Measurements from ENCODE around the gene SHH. TPM values are rescaled to one million over a fixed set of nuclear protein-coding genes. Genes with fewer than 3 reads are reported as not detected.

SHH gene
- total and polyA plus RNA-seq, 2 donors (not counting 3 experiments of a cell fraction or from before 2014, with no cell fraction given) = not detected

DNA sequence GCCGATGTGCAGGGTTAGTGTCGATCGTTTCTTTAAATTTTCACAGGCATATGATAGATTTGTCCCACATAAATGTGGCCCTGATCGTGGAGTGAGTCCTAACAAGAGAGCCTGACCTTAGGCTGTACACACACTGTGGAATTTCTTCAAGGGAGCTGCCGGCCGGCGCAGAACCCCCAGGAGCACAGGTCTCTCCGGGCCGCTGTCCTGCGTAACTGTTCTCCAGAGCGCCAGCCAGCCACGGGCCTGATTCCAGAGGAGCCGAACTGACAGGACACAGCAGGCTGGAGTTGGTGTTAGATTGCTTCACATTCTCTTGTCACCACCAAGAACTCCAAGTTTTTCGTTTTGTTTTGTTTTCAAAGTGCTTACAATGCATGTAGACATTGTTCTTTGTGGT is 37.3 kb downstream of the SHH start:
- Histone ChIP-seq H3K4me3 (replicated peaks in 1 of 3; ENCODE audit: insufficient read depth in 1 of 3, low read depth in 1 of 3, low read length in 3 of 3) (no peak overlapping the region), H3K4me1 (ENCODE audit: control insufficient read depth, extremely low read depth, insufficient read depth, low read length) (no peaks in the 10 kb centered on the region), H3K9ac (replicated peaks; ENCODE audit: extremely low read depth, insufficient read depth, low read length) (no peak overlapping the region), H3K79me2 (ENCODE audit: control insufficient read depth, insufficient read depth, low read length) (no peaks in the 10 kb centered on the region), H4K20me1 (replicated peaks; ENCODE audit: control insufficient read depth, extremely low read depth, insufficient read depth, low read length) (no peaks in the 10 kb centered on the region), H3K9me1 (replicated peaks; ENCODE audit: control insufficient read depth, extremely low read depth, insufficient read depth, low read length) (no peaks in the 10 kb centered on the region), H3K9me3 (replicated peaks; ENCODE audit: control insufficient read depth, insufficient read depth, low read length) (no peaks in the 10 kb centered on the region), H3K27me3 (ENCODE audit: control insufficient read depth in 2 of 2, insufficient read depth in 2 of 2, low read length in 2 of 2) (no peaks in the 10 kb centered on the region), H2AFZ (ENCODE audit: low read depth, low read length) (no peak overlapping the region), H3K4me2 (ENCODE audit: insufficient read depth, low read length) (no peak overlapping the region), H3K36me3 (ENCODE audit: control insufficient read depth in 2 of 2, extremely low read depth in 1 of 2, insufficient read depth in 2 of 2, low read length in 2 of 2) (peaks cover 5 to 17% of the 10 kb centered on the region in 2 experiments), H3K27ac (ENCODE audit: insufficient read depth, low read depth, low read length) (no peak overlapping the region)
- BruUV-seq (replicated peaks) = no TSS peak
- dilution Hi-C loops (cut with MboI; ENCODE audit: extremely low pct_ligation_motif_present, low sequenced_read_pairs) = no loop called here
- POLR2A ChIA-PET = no interaction called here
- DNase-seq (ENCODE audit: low read depth, low spot score) (no peak), FAIRE-seq (no peak)
- intact Hi-C loops (cut with micrococcal nuclease) = no loop called here
- CTCF ChIA-PET = interaction anchor here (1.7 to 9.8 kb wide), 2 partner anchors 176 to 177 kb away, joined by 7 to 323 read pairs; no protein-coding TSS in a partner anchor
- TF ChIP-seq POLR2A (IDR thresholded peaks at IDR 0.05; ENCODE audit: low read depth, low read length) (no peak), GATA2 (IDR thresholded peaks at IDR 0.05; ENCODE audit: insufficient read depth, insufficient read length, low read depth, low read length) (no peak)

DNA sequence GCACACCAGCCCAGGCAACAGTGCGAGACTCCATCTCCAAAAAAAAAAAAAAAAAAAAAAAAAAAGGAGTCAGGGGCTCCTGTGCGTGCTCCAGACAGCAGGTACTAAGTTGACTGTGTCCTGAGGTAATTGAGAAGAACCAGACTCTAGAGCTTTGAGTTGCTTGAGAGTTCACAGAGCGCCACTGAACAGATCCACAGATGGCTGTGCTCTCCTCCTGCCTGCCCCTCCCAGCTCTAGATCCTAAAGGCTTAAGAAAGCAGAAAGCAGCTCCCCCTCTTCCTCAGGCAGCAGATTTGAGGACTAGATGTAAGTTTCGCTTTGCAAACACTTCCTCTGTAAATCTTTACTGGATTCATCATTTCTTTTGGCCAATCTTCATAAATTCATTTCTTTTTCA is 38.7 kb downstream of the SHH start:
- Histone ChIP-seq H3K4me1 (ENCODE audit: control insufficient read depth, extremely low read depth, insufficient read depth, low read length) (no peaks in the 10 kb centered on the region), H3K4me3 (replicated peaks in 1 of 3; ENCODE audit: insufficient read depth in 1 of 3, low read depth in 1 of 3, low read length in 3 of 3) (no peak overlapping the region), H3K9me3 (replicated peaks; ENCODE audit: control insufficient read depth, insufficient read depth, low read length) (no peaks in the 10 kb centered on the region), H3K4me2 (ENCODE audit: insufficient read depth, low read length) (no peak overlapping the region), H3K9me1 (replicated peaks; ENCODE audit: control insufficient read depth, extremely low read depth, insufficient read depth, low read length) (no peaks in the 10 kb centered on the region), H3K9ac (replicated peaks; ENCODE audit: extremely low read depth, insufficient read depth, low read length) (no peak overlapping the region), H2AFZ (ENCODE audit: low read depth, low read length) (no peak overlapping the region), H3K79me2 (ENCODE audit: control insufficient read depth, insufficient read depth, low read length) (no peaks in the 10 kb centered on the region), H4K20me1 (replicated peaks; ENCODE audit: control insufficient read depth, extremely low read depth, insufficient read depth, low read length) (no peaks in the 10 kb centered on the region), H3K27ac (ENCODE audit: insufficient read depth, low read depth, low read length) (no peak overlapping the region), H3K27me3 (ENCODE audit: control insufficient read depth in 2 of 2, insufficient read depth in 2 of 2, low read length in 2 of 2) (no peaks in the 10 kb centered on the region), H3K36me3 (ENCODE audit: control insufficient read depth in 2 of 2, extremely low read depth in 1 of 2, insufficient read depth in 2 of 2, low read length in 2 of 2) (peaks cover 13 to 25% of the 10 kb centered on the region in 2 experiments)
- FAIRE-seq (no peak), DNase-seq (ENCODE audit: low read depth, low spot score) (no peak)
- POLR2A ChIA-PET = no interaction called here
- dilution Hi-C loops (cut with MboI; ENCODE audit: extremely low pct_ligation_motif_present, low sequenced_read_pairs) = no loop called here
- TF ChIP-seq GATA2 (IDR thresholded peaks at IDR 0.05; ENCODE audit: insufficient read depth, insufficient read length, low read depth, low read length) = no peak
- TF ChIP-seq, protein P1, sequence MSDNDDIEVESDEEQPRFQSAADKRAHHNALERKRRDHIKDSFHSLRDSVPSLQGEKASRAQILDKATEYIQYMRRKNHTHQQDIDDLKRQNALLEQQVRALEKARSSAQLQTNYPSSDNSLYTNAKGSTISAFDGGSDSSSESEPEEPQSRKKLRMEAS (IDR thresholded peaks at IDR 0.05; ENCODE audit: insufficient read depth, insufficient read length) = no peak
- TF ChIP-seq FOS (IDR thresholded peaks at IDR 0.05; ENCODE audit: borderline replicate concordance, insufficient read depth, low read length) = no peak
- TF ChIP-seq POLR2AphosphoS5 (IDR thresholded peaks at IDR 0.05; ENCODE audit: insufficient read depth, low read depth, low read length) = no peak
- no peak for TF ChIP-seq MYC (IDR thresholded peaks at IDR 0.05; ENCODE audit: low read depth, low read length)
- TF ChIP-seq, protein P2, sequence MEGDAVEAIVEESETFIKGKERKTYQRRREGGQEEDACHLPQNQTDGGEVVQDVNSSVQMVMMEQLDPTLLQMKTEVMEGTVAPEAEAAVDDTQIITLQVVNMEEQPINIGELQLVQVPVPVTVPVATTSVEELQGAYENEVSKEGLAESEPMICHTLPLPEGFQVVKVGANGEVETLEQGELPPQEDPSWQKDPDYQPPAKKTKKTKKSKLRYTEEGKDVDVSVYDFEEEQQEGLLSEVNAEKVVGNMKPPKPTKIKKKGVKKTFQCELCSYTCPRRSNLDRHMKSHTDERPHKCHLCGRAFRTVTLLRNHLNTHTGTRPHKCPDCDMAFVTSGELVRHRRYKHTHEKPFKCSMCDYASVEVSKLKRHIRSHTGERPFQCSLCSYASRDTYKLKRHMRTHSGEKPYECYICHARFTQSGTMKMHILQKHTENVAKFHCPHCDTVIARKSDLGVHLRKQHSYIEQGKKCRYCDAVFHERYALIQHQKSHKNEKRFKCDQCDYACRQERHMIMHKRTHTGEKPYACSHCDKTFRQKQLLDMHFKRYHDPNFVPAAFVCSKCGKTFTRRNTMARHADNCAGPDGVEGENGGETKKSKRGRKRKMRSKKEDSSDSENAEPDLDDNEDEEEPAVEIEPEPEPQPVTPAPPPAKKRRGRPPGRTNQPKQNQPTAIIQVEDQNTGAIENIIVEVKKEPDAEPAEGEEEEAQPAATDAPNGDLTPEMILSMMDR (IDR thresholded peaks at IDR 0.05; ENCODE audit: extremely low read depth in 1 of 2, insufficient read depth in 1 of 2, low read depth in 1 of 2, low read length in 2 of 2) = no peak
- no peak for TF ChIP-seq JUN (IDR thresholded peaks at IDR 0.05; ENCODE audit: borderline replicate concordance, insufficient read depth, insufficient read length, low read depth)
- TF ChIP-seq POLR2A (IDR thresholded peaks at IDR 0.05; ENCODE audit: low read depth, low read length) = no peak
- no peak for TF ChIP-seq EZH2 (IDR thresholded peaks at IDR 0.05; ENCODE audit: borderline replicate concordance, low read depth, low read length, severe bottlenecking)
- CTCF ChIA-PET = interaction anchor here (0.9 to 9.8 kb wide), 3 partner anchors 170 to 250 kb away, joined by 3 to 323 read pairs (median 4); no protein-coding TSS in a partner anchor
- no TSS peak for BruUV-seq (replicated peaks)
- intact Hi-C loops (cut with micrococcal nuclease) = no loop called here
